Suprapubic skin (tissue), 4 donors: ENCODE results near the gene DCTPP1. TPM values are rescaled to one million over a fixed set of nuclear protein-coding genes. Genes with fewer than 3 reads are reported as not detected.
A peak's percentile ranks its signal among the peaks of the same experiment; 100 is the strongest.

Experiments
- DNase-seq, 2 donors: peaks; one replicate each; pipeline ENCODE4 v3.0.0-alpha.2; 2019; ENCODE audit warnings: low spot score in 2 of 2
- H3K27ac ChIP-seq: fragments of 200-600 bp; sonication (generic); one replicate; pipeline ENCODE4 v1.5.1; 2019
- H3K27me3 ChIP-seq: fragments of 200-600 bp; sonication (generic); one replicate; pipeline ENCODE4 v1.5.1; 2019
- H3K36me3 ChIP-seq: fragments of 200-600 bp; sonication (generic); one replicate; pipeline ENCODE4 v1.5.1; 2019
- H3K4me1 ChIP-seq: fragments of 200-600 bp; sonication (generic); one replicate; pipeline ENCODE4 v1.5.1; 2019
- H3K4me3 ChIP-seq: fragments of 200-600 bp; sonication (generic); one replicate; pipeline ENCODE4 v1.5.1; 2019; ENCODE audit warnings: mild to moderate bottlenecking
- H3K9me3 ChIP-seq: fragments of 200-600 bp; sonication (generic); one replicate; pipeline ENCODE4 v1.5.1; 2019
- CTCF ChIP-seq, 2 donors: fragments of 200-600 bp in 1 of 2; fragments of 450-650 bp in 1 of 2; sonication (generic) in 1 of 2; IDR thresholded peaks; one replicate each; pipeline ENCODE4 v1.5.1; 2016 to 2019; ENCODE audit warnings: antibody characterized with exemption in 2 of 2, mild to moderate bottlenecking in 1 of 2, moderate library complexity in 1 of 2
- EP300 ChIP-seq: sonication (generic); formaldehyde crosslinking; IDR thresholded peaks from one replicate; pipeline ENCODE4 v1.6.1; 2017; ENCODE audit warnings: antibody characterized with exemption
- POLR2A ChIP-seq, 2 donors: fragments of 450-650 bp; IDR thresholded peaks; one replicate each; pipeline ENCODE4 v1.6.1; 2017; ENCODE audit warnings: antibody characterized with exemption in 2 of 2, mild to moderate bottlenecking in 2 of 2, moderate library complexity in 2 of 2
- POLR2AphosphoS5 ChIP-seq, 3 donors: sonication (generic); formaldehyde crosslinking; IDR thresholded peaks; one replicate each; pipeline ENCODE4 v1.6.1; 2017; ENCODE audit warnings: antibody characterized with exemption in 3 of 3
- WGBS: methylation state at CpG from one replicate; pipeline ENCODE4 v1.1.5; 2018; 5-methylcytosine and 5-hydroxymethylcytosine counted together
- total RNA-seq, 4 donors: library from RNA; depleted of rRNA; stranded (reverse); fragments of >200 nt; gene quantifications; one replicate each; pipeline ENCODE4 v1.1.0, GENCODE V29; 2016

The DCTPP1 gene
- total RNA-seq, 4 donors from 2014 or later = 17.2 to 26.0 (median 20.0) TPM

- no peak for DNase-seq
Measured at GRCh38 chr16:30418350-30419181, 11.3 kb downstream of the DCTPP1 start.

GRCh38 chr16:30417529-30418349 is 12.1 kb downstream of the DCTPP1 start:
- Histone ChIP-seq H3K4me1 (peaks cover 17% of the 10 kb centered on the region), H3K27ac (peak overlapping the region; percentile 86), H3K4me3 (peak overlapping the region; percentile 78), H3K27me3 (no peaks in the 10 kb centered on the region), H3K36me3 (peaks cover 11% of the 10 kb centered on the region), H3K9me3 (no peaks in the 10 kb centered on the region)
- TF ChIP-seq POLR2A (IDR thresholded peaks at IDR 0.05) = no peak
- peak in 2 of 3 donors; percentile 8 to 71 for TF ChIP-seq POLR2AphosphoS5 (IDR thresholded peaks at IDR 0.05)
- DNase-seq = peak in 1 of 2 donors; percentile 86
- under 1% methylated on average over 63 of the region's 140 CpGs for WGBS

More at GRCh38 chr16:30418350-30419181, 11.3 kb downstream of the DCTPP1 start:
- no peak for TF ChIP-seq POLR2AphosphoS5 (IDR thresholded peaks at IDR 0.05)
- no peak for TF ChIP-seq CTCF (IDR thresholded peaks at IDR 0.05)
- no peak for TF ChIP-seq POLR2A (IDR thresholded peaks at IDR 0.05)
- TF ChIP-seq EP300 = no peak
- Histone ChIP-seq H3K4me3 (peak overlapping the region; percentile 78), H3K4me1 (peaks cover 17% of the 10 kb centered on the region), H3K36me3 (peaks cover 19% of the 10 kb centered on the region), H3K27me3 (no peaks in the 10 kb centered on the region), H3K27ac (peak overlapping the region; percentile 86), H3K9me3 (no peaks in the 10 kb centered on the region)
- 69% methylated on average over 24 of the region's 31 CpGs for WGBS

GRCh38 chr16:30416624-30417528 is 13.0 kb downstream of the DCTPP1 start:
- 63% methylated on average over 16 of the region's 18 CpGs for WGBS
- Histone ChIP-seq H3K4me1 (peaks cover 17% of the 10 kb centered on the region), H3K9me3 (no peaks in the 10 kb centered on the region), H3K4me3 (peak overlapping the region; percentile 78), H3K36me3 (peaks cover 2% of the 10 kb centered on the region), H3K27me3 (no peaks in the 10 kb centered on the region), H3K27ac (peak overlapping the region; percentile 86)
- no peak for DNase-seq
- TF ChIP-seq POLR2A (IDR thresholded peaks at IDR 0.05) (no peak), CTCF (IDR thresholded peaks at IDR 0.05) (no peak), POLR2AphosphoS5 (IDR thresholded peaks at IDR 0.05) (no peak), EP300 (no peak)

DNA sequence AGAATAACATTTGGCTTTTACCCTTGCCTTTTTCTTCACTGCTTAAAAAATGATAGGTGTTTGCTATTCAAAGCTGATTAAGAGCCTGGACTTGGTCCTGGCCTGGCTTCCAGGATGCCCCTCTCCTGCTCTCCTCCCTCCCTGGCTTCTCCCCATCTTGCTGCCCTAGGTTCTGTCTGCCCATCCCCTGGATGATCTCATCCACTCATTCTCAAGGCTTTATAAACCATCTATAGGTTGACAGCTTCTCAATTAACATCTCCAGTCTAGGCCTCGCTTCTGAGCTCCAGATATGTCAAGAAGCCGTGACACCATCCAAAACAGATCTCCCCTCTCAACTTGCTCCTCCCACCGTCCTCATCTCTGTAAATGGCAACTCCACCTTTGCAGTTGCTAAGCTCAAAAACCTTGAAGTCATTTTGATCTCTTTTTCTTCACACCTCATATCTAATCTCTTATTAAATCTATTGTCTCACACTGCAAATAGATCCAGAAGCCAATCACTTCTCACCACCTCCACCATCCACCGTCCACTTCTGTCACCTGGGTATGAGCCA is 13.7 kb downstream of the DCTPP1 start:
- Histone ChIP-seq H3K4me3 (no peak overlapping the region), H3K27ac (no peak overlapping the region), H3K4me1 (peaks cover 17% of the 10 kb centered on the region), H3K9me3 (no peaks in the 10 kb centered on the region), H3K36me3 (no peaks in the 10 kb centered on the region), H3K27me3 (no peaks in the 10 kb centered on the region)
- WGBS = 96% methylated on average over 4 of the region's 4 CpGs
- no peak for DNase-seq
- TF ChIP-seq EP300 (no peak), POLR2A (IDR thresholded peaks at IDR 0.05) (no peak), CTCF (IDR thresholded peaks at IDR 0.05) (no peak), POLR2AphosphoS5 (IDR thresholded peaks at IDR 0.05) (no peak)

- H3K27me3 ChIP-seq = no peaks in the 10 kb centered on the region
- peaks cover 23% of the 10 kb centered on the region for H3K4me1 ChIP-seq
- no peak overlapping the region for H3K27ac ChIP-seq
- no peak overlapping the region for H3K4me3 ChIP-seq
- no peak for DNase-seq
- WGBS = 77% methylated on average over 5 of the region's 5 CpGs
- H3K36me3 ChIP-seq = no peaks in the 10 kb centered on the region
- H3K9me3 ChIP-seq = no peaks in the 10 kb centered on the region
- TF ChIP-seq CTCF (IDR thresholded peaks at IDR 0.05) (no peak), POLR2A (IDR thresholded peaks at IDR 0.05) (no peak)
Measured at GRCh38 chr16:30414159-30414558, 15.7 kb downstream of the DCTPP1 start.
